ENCODE results near the gene BTF3.
"Not testable (repeated sequence)": the region's sequence is repeated elsewhere in the genome, so short reads cannot be mapped to it uniquely, and the experiment has no call there.

BTF3 gene

DNA sequence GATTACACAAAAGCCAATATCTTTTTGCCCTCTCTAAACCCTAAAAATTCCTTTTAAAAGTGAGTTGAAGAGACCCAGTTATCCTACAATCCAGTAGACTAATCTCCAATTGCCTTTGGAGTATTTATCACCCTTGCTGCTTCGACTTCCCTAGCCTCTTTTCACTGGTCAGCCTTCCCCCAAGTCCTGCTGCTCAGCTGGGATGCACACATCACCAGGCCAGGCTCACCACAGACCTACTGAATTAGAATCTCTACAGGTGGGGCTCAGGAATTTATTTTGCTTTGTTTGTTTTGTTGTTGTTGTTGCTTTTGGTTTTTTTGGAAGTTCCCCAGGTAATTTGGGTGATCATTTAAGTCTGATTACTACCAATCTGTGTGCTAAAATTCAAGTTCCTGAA, 38.1 kb upstream of the BTF3 start:
- H3K9ac ChIP-seq (ENCODE audit: low read length), result no peak overlapping the region
- no peaks in the 10 kb centered on the region for H4K20me1 ChIP-seq (ENCODE audit: insufficient read depth, low read length)
- no peaks in the 10 kb centered on the region for H3K79me2 ChIP-seq (ENCODE audit: low read length)
- H3K36me3 ChIP-seq (replicated peaks; ENCODE audit: insufficient read depth, low read length), result no peaks in the 10 kb centered on the region
- H3K27ac ChIP-seq (ENCODE audit: low read length), result no peak overlapping the region
- no peak overlapping the region for H3K4me2 ChIP-seq (ENCODE audit: low read depth, low read length)
- H3K9me3 ChIP-seq (replicated peaks; ENCODE audit: insufficient read depth, low read length), result no peaks in the 10 kb centered on the region
- no peak overlapping the region for H2AFZ ChIP-seq (ENCODE audit: low read length)
- DNase-seq, result no peak
- H3K4me3 ChIP-seq (ENCODE audit: low read length), result no peak overlapping the region
- TF ChIP-seq EZH2 (optimal IDR thresholded peaks at IDR 0.05; ENCODE audit: low read depth, low read length) (no peak), EZH2phosphoT487 (IDR thresholded peaks at IDR 0.05; ENCODE audit: low read length) (no peak)
- TF ChIP-seq, protein P1, sequence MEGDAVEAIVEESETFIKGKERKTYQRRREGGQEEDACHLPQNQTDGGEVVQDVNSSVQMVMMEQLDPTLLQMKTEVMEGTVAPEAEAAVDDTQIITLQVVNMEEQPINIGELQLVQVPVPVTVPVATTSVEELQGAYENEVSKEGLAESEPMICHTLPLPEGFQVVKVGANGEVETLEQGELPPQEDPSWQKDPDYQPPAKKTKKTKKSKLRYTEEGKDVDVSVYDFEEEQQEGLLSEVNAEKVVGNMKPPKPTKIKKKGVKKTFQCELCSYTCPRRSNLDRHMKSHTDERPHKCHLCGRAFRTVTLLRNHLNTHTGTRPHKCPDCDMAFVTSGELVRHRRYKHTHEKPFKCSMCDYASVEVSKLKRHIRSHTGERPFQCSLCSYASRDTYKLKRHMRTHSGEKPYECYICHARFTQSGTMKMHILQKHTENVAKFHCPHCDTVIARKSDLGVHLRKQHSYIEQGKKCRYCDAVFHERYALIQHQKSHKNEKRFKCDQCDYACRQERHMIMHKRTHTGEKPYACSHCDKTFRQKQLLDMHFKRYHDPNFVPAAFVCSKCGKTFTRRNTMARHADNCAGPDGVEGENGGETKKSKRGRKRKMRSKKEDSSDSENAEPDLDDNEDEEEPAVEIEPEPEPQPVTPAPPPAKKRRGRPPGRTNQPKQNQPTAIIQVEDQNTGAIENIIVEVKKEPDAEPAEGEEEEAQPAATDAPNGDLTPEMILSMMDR (IDR thresholded peaks at IDR 0.05; ENCODE audit: low read length), result no peak
- no peaks in the 10 kb centered on the region for H3K4me1 ChIP-seq (ENCODE audit: low read length)
- no peaks in the 10 kb centered on the region for H3K9me2 ChIP-seq (replicated peaks; ENCODE audit: insufficient read depth, low read length)
- H3K27me3 ChIP-seq (replicated peaks; ENCODE audit: insufficient read depth, low read length), result no peaks in the 10 kb centered on the region
- no peaks in the 10 kb centered on the region for H3F3A ChIP-seq (ENCODE audit: insufficient read depth, low read length)

DNA sequence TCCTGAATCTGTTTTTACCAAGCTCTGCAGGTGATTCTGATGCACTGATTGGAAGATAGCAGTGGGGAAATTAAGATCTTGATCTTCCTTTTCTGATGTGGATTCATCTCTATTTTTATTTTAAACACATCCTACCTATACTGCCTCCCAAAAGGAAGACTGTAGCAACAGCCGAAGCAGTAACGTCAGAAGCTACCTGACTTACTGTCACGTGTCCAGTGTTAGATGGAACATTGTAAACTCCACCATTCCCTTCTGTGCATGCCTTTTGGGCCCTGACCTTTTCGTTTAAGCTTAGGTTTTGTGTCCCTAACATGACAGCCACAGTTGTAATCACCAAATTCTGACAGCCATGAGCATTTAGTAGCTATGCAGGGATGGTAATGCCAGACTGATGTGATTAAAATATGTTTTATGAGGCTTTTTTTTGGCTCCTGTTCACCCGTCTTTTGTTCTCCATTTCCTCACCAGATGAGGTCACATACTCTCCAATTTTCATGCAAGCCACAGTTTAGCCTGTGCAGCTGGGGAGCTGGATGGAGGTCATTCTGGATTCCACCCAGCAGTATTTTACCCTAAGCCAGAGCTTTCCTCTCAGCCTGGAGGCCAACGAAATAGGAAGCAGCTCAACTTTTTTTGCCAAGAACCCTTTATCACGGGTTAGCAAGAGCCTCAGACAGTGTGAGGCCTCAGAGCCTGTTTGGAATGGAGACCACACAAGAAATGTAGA, 34.1 kb upstream of the BTF3 start:
- Histone ChIP-seq H4K20me1 (ENCODE audit: insufficient read depth, low read length) (no peaks in the 10 kb centered on the region), H3K4me2 (ENCODE audit: low read depth, low read length) (no peak overlapping the region), H2AFZ (ENCODE audit: low read length) (no peak overlapping the region), H3K27me3 (replicated peaks; ENCODE audit: insufficient read depth, low read length) (no peaks in the 10 kb centered on the region), H3K9me2 (replicated peaks; ENCODE audit: insufficient read depth, low read length) (no peaks in the 10 kb centered on the region), H3K4me3 (ENCODE audit: low read length) (no peak overlapping the region), H3K79me2 (ENCODE audit: low read length) (no peaks in the 10 kb centered on the region), H3K9me3 (replicated peaks; ENCODE audit: insufficient read depth, low read length) (no peaks in the 10 kb centered on the region), H3K9ac (ENCODE audit: low read length) (no peak overlapping the region), H3K4me1 (ENCODE audit: low read length) (no peaks in the 10 kb centered on the region), H3K36me3 (replicated peaks; ENCODE audit: insufficient read depth, low read length) (no peaks in the 10 kb centered on the region), H3F3A (ENCODE audit: insufficient read depth, low read length) (no peaks in the 10 kb centered on the region), H3K27ac (ENCODE audit: low read length) (no peak overlapping the region)
- DNase-seq, result no peak
- no peak for TF ChIP-seq EZH2phosphoT487 (IDR thresholded peaks at IDR 0.05; ENCODE audit: low read length)
- TF ChIP-seq, protein P1 (IDR thresholded peaks at IDR 0.05; ENCODE audit: low read length), result no peak
- TF ChIP-seq EZH2 (optimal IDR thresholded peaks at IDR 0.05; ENCODE audit: low read depth, low read length), result no peak

- H3K9me2 ChIP-seq (replicated peaks; ENCODE audit: insufficient read depth, low read length); H3K9me3 ChIP-seq (replicated peaks; ENCODE audit: insufficient read depth, low read length); H3K4me3 ChIP-seq (ENCODE audit: low read length); DNase-seq; H3K27ac ChIP-seq (ENCODE audit: low read length); H3K4me2 ChIP-seq (ENCODE audit: low read depth, low read length); H3F3A ChIP-seq (ENCODE audit: insufficient read depth, low read length); H2AFZ ChIP-seq (ENCODE audit: low read length); H3K4me1 ChIP-seq (ENCODE audit: low read length); H3K36me3 ChIP-seq (replicated peaks; ENCODE audit: insufficient read depth, low read length); H3K27me3 ChIP-seq (replicated peaks; ENCODE audit: insufficient read depth, low read length); H3K9ac ChIP-seq (ENCODE audit: low read length); H3K79me2 ChIP-seq (ENCODE audit: low read length); H4K20me1 ChIP-seq (ENCODE audit: insufficient read depth, low read length): not testable (repeated sequence)
Observed at GRCh38 chr5:73468638-73469037, 29.6 kb upstream of the BTF3 start.

DNA sequence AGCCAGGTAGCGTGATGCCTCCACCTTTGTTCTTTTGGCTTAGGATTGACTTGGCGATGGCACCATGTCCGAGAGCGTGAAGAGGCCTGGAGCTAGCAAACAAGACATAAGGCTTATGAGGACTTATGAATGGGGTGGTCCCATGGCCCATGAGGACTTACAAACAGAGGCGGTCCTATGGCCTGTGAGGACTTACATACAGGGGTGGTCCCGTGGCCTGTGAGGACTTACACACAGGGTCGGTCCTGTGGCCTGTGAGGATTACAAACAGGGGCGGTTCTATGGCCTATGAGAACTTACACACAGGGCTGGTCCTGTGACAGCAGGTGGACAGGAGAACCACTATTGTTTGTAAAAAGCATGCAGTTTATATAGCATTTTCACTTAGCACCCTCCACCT, 28.4 kb upstream of the BTF3 start:
- no peak for DNase-seq

More for the DNA sequence above, 28.4 kb upstream of the BTF3 start:
- TF ChIP-seq, protein P1 (IDR thresholded peaks at IDR 0.05; ENCODE audit: low read length), result no peak
- TF ChIP-seq EZH2 (optimal IDR thresholded peaks at IDR 0.05; ENCODE audit: low read depth, low read length) (no peak), EZH2phosphoT487 (IDR thresholded peaks at IDR 0.05; ENCODE audit: low read length) (no peak)
- H3K9me2 ChIP-seq (replicated peaks; ENCODE audit: insufficient read depth, low read length), result no peaks in the 10 kb centered on the region
- H3K4me2 ChIP-seq (ENCODE audit: low read depth, low read length), result no peak overlapping the region
- no peak overlapping the region for H3K9ac ChIP-seq (ENCODE audit: low read length)
- H3K79me2 ChIP-seq (ENCODE audit: low read length), result no peaks in the 10 kb centered on the region
- no peaks in the 10 kb centered on the region for H3F3A ChIP-seq (ENCODE audit: insufficient read depth, low read length)
- no peak overlapping the region for H3K4me3 ChIP-seq (ENCODE audit: low read length)
- H3K27ac ChIP-seq (ENCODE audit: low read length), result no peak overlapping the region
- no peaks in the 10 kb centered on the region for H3K36me3 ChIP-seq (replicated peaks; ENCODE audit: insufficient read depth, low read length)
- H3K9me3 ChIP-seq (replicated peaks; ENCODE audit: insufficient read depth, low read length), result no peaks in the 10 kb centered on the region
- no peaks in the 10 kb centered on the region for H3K4me1 ChIP-seq (ENCODE audit: low read length)
- no peaks in the 10 kb centered on the region for H4K20me1 ChIP-seq (ENCODE audit: insufficient read depth, low read length)
- no peak overlapping the region for H2AFZ ChIP-seq (ENCODE audit: low read length)
- H3K27me3 ChIP-seq (replicated peaks; ENCODE audit: insufficient read depth, low read length), result no peaks in the 10 kb centered on the region
